Thyroid gland (tissue), 4 donors: ENCODE results near the gene UBE2F. TPM values are rescaled to one million over a fixed set of nuclear protein-coding genes. Genes with fewer than 3 reads are reported as not detected.
"Not testable (repeated sequence)": the region's sequence is repeated elsewhere in the genome, so short reads cannot be mapped to it uniquely, and the experiment has no call there.

Experiments used
- DNase-seq, 2 donors: peaks; one replicate each; pipeline ENCODE4 v3.0.0-alpha.2; 2019
- H3K27ac ChIP-seq, 3 donors: fragments of 200-600 bp; sonication (generic); 1 replicate in 2 of 3; 2 replicates in 1 of 3; pipeline ENCODE4 v1.5.1; 2016 to 2019; ENCODE audit warnings: mild to moderate bottlenecking in 1 of 3, moderate library complexity in 1 of 3
- H3K27me3 ChIP-seq: fragments of 200-600 bp; sonication (generic); one replicate; pipeline ENCODE4 v1.5.1; 2019
- H3K36me3 ChIP-seq, 2 donors: fragments of 200-600 bp; sonication (generic); one replicate each; pipeline ENCODE4 v1.5.1; 2016 to 2019
- H3K4me1 ChIP-seq, 2 donors: fragments of 200-600 bp; sonication (generic); one replicate each; pipeline ENCODE4 v1.5.1; 2017 to 2019
- H3K4me3 ChIP-seq, 3 donors: fragments of 200-600 bp; sonication (generic); replicated peaks in 1 of 3; 1 replicate in 2 of 3; 2 replicates in 1 of 3; pipeline ENCODE4 v1.5.1; 2016; ENCODE audit warnings: mild to moderate bottlenecking in 1 of 3
- H3K9me3 ChIP-seq: fragments of 200-600 bp; sonication (generic); one replicate; pipeline ENCODE4 v1.5.1; 2017
- POLR2A ChIP-seq, 2 donors: fragments of 450-650 bp; IDR thresholded peaks; one replicate each; pipeline ENCODE4 v1.6.1; 2017; ENCODE audit warnings: antibody characterized with exemption in 2 of 2, mild to moderate bottlenecking in 2 of 2, moderate library complexity in 1 of 2
- WGBS, 2 donors: methylation state at CpG; one replicate each; pipeline ENCODE4 v1.1.5; 2017; 5-methylcytosine and 5-hydroxymethylcytosine counted together
- intact Hi-C: fragments of 100-400 bp; cut with DNase I; formaldehyde crosslinking; loops from one replicate; pipeline ENCODE4 v1.15.1; 2023
- total RNA-seq, 4 donors: library from RNA; depleted of rRNA; stranded (reverse); fragments of >200 nt; gene quantifications; one replicate each; pipeline ENCODE4 v1.2.3, GENCODE V29; 2016
- TF ChIP-seq, protein P1 (sequence below), 6 experiments: fragments of 200-600 bp in 3 of 6; fragments of 450-650 bp in 3 of 6; sonication (generic) in 3 of 6; IDR thresholded peaks; one replicate each; pipeline ENCODE4 v1.5.1; 2016 to 2019; ENCODE audit warnings: antibody characterized with exemption in 6 of 6, mild to moderate bottlenecking in 2 of 6, inconsistent platforms in 1 of 6, moderate library complexity in 1 of 6

UBE2F gene
- total RNA-seq, 4 donors from 2014 or later = 79.8 to 134 (median 122) TPM

DNA sequence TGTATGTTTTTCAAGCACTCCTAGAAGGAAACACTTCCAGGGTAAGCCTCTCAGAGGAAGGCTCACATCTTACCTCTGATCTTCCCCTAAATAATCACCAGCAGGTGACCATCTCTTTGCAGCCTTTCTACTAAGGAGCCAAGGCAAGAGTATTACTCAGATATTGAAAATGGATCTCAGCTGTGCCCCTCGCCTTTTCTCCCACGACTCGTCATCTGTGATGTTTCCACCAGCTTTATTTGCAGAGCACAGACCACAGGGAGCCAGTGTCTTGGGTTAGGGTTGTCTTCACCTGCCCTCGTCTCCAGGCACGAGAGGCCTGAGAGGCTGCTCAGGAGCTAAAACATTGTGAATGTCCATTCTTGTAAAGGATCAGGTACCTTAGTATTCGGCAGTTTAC lies 77.0 kb downstream of the UBE2F start:
- Histone ChIP-seq H3K9me3 (no peaks in the 10 kb centered on the region), H3K27me3 (no peaks in the 10 kb centered on the region), H3K4me1 (no peaks in the 10 kb centered on the region), H3K4me3 (no peak overlapping the region), H3K27ac (no peak overlapping the region), H3K36me3 (peaks cover 22 to 24% of the 10 kb centered on the region in 2 donors)
- 96 to 99% methylated on average over 6 of the region's 6 CpGs for WGBS, 2 donors
- TF ChIP-seq, protein P1, sequence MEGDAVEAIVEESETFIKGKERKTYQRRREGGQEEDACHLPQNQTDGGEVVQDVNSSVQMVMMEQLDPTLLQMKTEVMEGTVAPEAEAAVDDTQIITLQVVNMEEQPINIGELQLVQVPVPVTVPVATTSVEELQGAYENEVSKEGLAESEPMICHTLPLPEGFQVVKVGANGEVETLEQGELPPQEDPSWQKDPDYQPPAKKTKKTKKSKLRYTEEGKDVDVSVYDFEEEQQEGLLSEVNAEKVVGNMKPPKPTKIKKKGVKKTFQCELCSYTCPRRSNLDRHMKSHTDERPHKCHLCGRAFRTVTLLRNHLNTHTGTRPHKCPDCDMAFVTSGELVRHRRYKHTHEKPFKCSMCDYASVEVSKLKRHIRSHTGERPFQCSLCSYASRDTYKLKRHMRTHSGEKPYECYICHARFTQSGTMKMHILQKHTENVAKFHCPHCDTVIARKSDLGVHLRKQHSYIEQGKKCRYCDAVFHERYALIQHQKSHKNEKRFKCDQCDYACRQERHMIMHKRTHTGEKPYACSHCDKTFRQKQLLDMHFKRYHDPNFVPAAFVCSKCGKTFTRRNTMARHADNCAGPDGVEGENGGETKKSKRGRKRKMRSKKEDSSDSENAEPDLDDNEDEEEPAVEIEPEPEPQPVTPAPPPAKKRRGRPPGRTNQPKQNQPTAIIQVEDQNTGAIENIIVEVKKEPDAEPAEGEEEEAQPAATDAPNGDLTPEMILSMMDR (IDR thresholded peaks at IDR 0.05) = no peak
- no peak for TF ChIP-seq POLR2A (IDR thresholded peaks at IDR 0.05)
- intact Hi-C loops = no loop called here
- DNase-seq = no peak

DNA sequence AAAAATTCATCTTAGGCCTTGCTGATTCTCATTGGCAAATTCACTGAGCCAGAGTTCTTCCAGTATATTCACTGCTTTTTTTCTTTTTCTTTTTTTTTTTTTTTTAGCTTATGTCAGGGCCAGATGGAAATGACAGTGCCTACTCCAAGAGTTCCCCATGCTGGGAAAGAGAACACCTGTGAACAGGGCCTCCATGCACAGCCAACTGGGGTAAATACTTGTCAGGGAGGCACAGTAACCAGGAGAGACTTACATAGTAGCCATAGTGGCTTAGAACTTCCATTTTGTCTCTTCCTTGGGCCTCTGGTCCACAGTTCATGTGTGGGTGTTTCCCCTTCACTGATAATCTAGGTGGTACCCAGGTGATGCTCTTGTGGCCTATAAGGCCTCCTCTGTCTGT lies 78.8 kb downstream of the UBE2F start:
- intact Hi-C loops = no loop called here
- no peaks in the 10 kb centered on the region for H3K4me1 ChIP-seq
- no peak overlapping the region for H3K4me3 ChIP-seq
- no peak overlapping the region for H3K27ac ChIP-seq
- peaks cover 18 to 22% of the 10 kb centered on the region in 2 donors for H3K36me3 ChIP-seq
- no peak for DNase-seq
- no peaks in the 10 kb centered on the region for H3K27me3 ChIP-seq
- TF ChIP-seq, protein P1 (IDR thresholded peaks at IDR 0.05) = no peak
- H3K9me3 ChIP-seq = no peaks in the 10 kb centered on the region

DNA sequence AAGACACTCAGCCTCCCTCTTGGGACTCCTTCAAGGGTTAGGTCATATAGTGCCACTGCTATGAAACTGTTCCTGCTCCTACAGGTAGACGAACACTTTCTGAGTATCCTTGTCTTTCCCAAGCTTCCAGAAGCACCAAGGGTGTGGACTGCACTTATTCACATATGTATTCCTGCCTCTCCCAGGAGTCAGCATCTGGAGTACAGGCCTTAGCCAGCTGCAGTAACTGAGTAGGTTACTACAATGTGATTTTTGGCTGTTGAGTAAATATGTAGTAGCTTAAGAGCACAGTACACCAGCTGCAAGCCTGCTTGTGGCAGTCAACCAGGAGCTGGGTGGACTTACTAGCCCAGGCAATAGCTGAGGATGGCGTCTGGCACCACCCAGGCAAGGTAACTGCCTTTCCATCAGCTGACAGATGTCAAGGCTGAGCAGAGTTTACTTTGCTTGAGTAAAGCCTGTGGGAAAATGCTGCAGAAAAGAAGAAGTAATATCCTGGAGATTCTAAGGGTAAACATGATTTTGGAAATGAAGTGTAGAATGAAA lies 80.0 kb downstream of the UBE2F start:
- no peak for DNase-seq
- no peak overlapping the region for H3K27ac ChIP-seq
- no peaks in the 10 kb centered on the region for H3K27me3 ChIP-seq
- TF ChIP-seq, protein P1 (IDR thresholded peaks at IDR 0.05) = no peak
- TF ChIP-seq POLR2A (IDR thresholded peaks at IDR 0.05) = no peak
- no peaks in the 10 kb centered on the region for H3K4me1 ChIP-seq
- peaks cover 15 to 17% of the 10 kb centered on the region in 2 donors for H3K36me3 ChIP-seq
- 97% methylated on average over 2 of the region's 2 CpGs for WGBS, 2 donors
- intact Hi-C loops = no loop called here
- no peaks in the 10 kb centered on the region for H3K9me3 ChIP-seq
- H3K4me3 ChIP-seq = no peak overlapping the region

DNA sequence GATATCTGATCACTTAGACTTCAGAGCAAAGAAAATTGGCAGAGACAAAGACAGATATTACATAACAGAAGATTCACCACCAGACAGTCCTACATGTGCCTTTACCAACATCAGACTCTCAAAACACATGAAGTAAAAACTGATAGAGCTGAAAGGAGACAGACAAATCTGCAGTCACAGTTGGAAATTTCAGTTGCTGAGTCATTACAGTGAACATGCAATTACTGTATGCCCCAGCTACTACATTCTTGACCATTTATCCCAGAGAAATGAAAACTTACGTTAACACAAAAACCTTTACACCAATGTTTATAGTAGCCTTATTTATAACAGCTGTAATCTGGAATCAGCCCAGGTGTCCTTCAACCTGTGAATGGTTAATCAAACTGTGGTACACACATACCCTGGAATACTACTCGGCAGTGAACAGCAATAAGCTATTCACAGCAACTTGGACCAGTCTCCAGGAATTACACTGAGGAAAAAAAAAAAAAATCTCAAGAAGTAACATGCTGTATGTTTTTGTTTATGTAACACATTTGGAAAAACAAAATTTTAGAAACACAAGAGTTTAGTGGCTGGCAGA lies 86.5 kb downstream of the UBE2F start:
- Histone ChIP-seq H3K27ac (no peak overlapping the region), H3K36me3 (no peaks in the 10 kb centered on the region), H3K4me3 (no peak overlapping the region), H3K27me3 (no peaks in the 10 kb centered on the region), H3K9me3 (no peaks in the 10 kb centered on the region), H3K4me1 (no peaks in the 10 kb centered on the region)
- no peak for DNase-seq
- intact Hi-C loops = no loop called here
- no peak for TF ChIP-seq POLR2A (IDR thresholded peaks at IDR 0.05)
- TF ChIP-seq, protein P1 (IDR thresholded peaks at IDR 0.05) = no peak
- 93 to 95% methylated on average over 2 of the region's 2 CpGs for WGBS, 2 donors

- WGBS, 2 donors = 76 to 87% methylated on average over 3 of the region's 3 CpGs
These were observed 89.0 kb downstream of the UBE2F start for GRCh38 chr2:238055841-238056240.

GRCh38 chr2:238057696-238058575 lies 91.1 kb downstream of the UBE2F start:
- WGBS, 2 donors = 87 to 92% methylated on average over 11 to 21 of the region's 44 CpGs
- H3K36me3 ChIP-seq, H3K9me3 ChIP-seq, DNase-seq, H3K4me3 ChIP-seq, H3K27ac ChIP-seq, intact Hi-C loops, H3K27me3 ChIP-seq: not testable (repeated sequence)
- H3K4me1 ChIP-seq = peaks cover 10 to 12% of the 10 kb centered on the region in 2 donors

More at GRCh38 chr2:238055841-238056240, 89.0 kb downstream of the UBE2F start:
- intact Hi-C loops = no loop called here
- no peak overlapping the region for H3K27ac ChIP-seq
- no peaks in the 10 kb centered on the region for H3K36me3 ChIP-seq
- DNase-seq = no peak
- H3K4me1 ChIP-seq = peaks cover 0 to 5% of the 10 kb centered on the region in 2 donors
- TF ChIP-seq, protein P1 (IDR thresholded peaks at IDR 0.05) = no peak
- TF ChIP-seq POLR2A (IDR thresholded peaks at IDR 0.05) = no peak
- no peak overlapping the region for H3K4me3 ChIP-seq
- no peaks in the 10 kb centered on the region for H3K9me3 ChIP-seq
- H3K27me3 ChIP-seq = no peaks in the 10 kb centered on the region
